AG08395 (cell line): ENCODE data around the gene INSC.

Experiments
- DNase-seq: peaks from one replicate; pipeline ENCODE4 v3.0.0; 2012; ENCODE audit warnings: mixed read lengths, low spot score

INSC gene

DNA sequence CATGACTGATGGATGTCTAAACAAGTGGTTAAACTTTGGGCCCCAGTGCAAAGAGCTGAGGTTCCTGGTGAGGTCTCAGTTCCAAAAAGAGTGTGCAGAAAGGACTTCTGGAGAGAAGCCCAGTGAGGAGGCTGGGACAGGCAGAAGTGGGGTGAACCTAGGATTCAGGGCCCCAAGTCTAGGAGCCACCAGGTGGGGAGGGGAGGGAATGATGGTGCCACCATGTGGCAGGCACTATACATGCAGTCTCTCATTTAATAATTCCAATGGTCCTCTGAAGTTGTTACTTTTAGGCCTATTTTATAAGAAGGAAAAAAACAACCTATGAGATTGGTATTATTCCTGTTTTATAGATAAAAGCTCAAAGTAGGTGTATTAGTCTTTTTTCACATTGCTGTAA is 102.0 kb downstream of the INSC start:
- DNase-seq = no peak

DNA sequence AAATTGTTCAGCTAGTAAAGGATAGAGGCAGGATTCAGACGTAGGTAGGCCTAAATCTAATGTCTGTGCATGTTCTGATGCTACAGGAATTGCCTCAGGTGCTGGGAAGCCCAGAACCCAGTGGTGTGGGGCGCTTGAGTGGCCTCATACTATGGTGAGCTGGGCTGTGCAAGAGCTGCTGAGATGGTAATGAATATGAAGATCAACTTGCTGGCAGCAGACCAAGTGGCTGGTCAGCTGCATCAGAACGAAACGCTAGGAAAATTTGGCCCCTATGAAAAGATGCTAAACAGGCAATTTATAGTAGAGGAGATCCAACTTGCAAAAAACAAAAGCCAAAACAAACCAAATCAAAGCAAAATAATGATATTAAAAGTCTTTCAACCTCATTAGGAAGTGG is 102.7 kb downstream of the INSC start:
- DNase-seq = no peak

DNA sequence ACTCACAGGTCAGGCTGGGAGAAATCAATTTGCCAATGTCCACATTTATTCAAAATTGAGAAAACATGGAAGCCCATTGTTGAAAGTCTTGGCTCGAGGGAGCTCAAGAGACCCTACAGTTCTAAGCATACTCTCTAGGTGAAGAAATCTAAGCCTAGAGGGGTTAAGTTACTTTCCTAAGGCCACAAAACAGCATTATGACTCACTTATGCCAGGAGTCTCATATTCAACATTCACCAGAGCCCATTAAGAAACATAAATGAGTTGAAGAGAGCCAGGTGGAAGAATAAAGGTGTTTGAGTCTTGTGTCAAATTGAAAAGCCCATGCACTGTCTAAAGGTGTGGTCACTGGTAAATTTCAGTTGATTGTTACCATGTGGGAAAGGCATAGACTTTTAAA is 108.1 kb downstream of the INSC start:
- DNase-seq = no peak

DNA sequence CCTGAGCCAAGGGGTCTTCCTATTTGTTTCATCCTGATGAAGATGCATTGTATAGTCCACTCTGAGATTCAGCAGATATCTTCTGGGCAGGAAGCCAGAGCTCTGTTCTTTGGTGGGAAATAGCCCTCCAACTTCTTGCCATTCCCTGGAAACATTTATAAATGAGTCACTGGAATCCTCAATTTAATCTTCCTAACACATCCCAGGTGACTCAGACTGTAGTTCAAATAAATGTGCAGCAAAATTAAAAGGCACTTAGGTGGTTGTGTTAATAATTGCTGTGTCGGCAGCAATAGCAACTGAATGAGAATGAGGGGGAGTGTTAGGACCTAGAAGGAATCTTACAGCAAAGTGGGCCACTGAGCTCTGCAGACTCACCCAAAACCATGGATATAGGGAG is 108.6 kb downstream of the INSC start:
- DNase-seq = no peak

DNA sequence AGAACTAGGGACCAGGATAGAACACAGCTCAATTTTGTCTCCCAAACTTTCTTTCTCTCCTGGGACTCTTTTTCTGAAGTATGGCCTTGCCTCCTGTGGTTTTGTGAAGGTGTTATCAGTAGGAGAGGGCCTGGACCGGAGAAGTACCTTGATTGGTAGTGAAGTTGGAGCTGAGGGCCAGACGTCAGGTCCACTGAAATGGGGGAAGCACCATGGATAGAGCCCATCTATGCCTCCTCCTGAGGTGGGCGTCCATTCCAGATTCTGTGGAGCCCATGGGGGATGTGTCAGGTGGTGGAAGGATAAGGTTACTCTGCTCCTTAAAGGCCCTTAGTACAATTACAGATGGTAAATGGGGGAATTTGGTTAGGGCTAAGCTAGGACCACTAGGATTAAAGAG is 109.7 kb downstream of the INSC start:
- no peak for DNase-seq

DNA sequence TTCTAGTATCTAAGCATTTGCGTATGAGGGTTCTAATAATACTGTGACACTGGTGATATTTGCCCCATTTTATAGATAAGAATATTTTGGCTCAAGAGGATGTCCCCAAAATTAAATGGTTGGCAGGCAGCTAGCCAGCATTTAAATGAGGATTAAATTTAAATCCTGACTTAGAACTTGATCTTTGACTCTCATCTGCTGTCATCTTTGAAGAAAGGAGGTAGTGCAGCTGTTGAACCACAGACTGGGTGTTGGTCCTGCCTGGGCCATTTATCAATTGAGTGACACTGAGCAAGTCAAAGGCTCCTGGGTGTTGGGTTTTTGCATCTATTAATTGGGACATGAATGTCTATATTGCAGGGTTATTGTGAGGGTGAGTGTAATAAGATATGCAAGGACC is 112.3 kb downstream of the INSC start:
- DNase-seq = no peak

DNA sequence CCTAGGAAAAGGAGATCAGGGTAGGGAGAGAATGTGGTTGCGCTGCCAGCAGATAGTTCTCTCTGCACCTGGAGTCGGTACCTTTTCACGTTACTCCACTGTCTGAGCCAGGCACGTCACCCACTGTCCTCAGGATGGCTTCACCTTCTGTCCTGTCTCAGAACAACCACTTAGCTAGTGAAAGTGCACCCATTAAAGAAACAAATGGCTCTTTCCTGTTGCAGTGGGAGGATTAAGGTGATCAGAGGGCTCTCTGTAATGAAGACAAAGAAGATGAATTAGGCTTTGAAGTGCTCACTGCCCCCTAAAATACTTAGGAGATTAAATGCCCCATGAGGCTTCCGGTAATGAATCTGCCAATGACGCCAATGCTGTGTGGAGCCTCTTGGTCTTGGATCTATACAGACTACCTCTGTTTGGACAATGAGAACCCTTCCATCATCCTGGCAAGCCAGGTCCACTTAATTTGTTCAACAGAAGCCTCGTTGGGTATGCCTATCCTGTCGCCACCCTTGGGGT is 113.7 kb downstream of the INSC start:
- no peak for DNase-seq

DNA sequence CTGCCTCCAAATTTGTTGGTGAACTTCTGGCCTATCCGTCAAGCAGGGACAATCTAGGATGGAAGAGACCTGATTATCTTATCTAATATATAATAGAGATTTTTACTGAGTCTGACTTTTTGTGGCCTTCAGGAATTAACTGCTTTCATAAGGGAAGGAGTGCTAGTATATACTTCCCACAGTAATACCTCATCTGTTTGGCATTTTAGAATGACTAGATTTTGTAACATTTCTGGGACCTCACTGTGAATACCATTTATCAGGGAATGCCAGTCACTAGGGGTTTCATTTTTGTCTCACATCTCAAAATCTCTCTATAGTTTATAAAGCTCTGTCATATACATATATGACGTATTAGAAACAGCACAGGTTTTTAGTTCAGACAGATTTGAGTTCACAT is 114.3 kb downstream of the INSC start:
- DNase-seq = no peak

DNA sequence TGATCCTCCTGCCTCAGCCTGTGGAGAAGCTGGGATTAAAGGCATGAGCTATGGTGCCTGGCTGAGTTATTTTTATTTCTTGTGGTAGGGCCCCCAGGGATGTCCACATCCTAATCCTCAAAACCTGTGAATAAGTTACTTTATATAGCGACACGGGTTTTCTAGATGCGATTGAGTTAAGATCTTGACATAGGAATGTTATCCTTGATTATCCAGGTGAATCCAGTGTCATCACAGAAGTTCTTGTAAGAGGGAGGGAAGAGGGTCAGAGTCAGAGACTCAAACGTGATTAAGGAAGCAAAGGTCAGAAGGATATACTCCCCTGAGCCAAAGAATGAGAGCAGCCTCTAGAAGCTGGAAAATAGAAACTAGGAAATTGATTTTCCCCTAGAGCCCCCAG is 117.8 kb downstream of the INSC start:
- DNase-seq = no peak

DNA sequence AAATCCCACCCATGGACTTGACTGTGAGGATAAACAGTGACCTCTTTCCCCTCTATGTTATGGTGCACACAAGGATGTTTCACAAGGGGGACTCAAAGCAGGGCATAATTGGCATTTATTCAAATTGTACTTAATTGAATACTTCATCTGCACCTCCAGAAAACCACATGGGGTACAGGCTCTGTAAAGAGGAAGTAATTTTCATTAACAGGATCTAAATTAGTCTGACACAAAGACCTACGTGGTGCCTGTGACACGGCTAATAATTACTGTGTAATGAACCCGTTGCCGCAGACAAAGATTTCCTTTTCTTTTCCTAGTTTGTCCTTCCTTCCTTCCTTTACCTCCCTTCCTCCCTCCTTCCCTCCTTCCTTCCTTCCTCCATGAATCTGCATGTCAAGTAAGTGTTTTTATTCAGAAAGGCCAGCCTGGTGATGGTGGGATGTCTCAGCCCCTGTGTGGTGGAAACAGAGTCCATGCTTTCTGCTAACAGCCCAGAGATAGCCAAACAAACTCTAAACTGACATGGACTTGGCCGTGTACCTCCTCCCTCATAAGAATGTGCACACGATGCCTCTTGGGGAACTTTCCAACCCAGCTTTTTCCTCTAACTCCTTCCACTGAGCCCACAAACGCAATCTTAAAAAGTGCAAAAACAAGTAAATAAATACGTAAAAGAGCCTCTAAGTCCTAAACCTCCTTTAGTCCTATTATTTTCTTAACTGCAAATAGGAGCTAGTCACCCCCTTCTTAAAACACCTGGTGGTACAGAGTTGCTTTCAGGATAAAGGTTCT is 118.8 kb downstream of the INSC start:
- no peak for DNase-seq

DNA sequence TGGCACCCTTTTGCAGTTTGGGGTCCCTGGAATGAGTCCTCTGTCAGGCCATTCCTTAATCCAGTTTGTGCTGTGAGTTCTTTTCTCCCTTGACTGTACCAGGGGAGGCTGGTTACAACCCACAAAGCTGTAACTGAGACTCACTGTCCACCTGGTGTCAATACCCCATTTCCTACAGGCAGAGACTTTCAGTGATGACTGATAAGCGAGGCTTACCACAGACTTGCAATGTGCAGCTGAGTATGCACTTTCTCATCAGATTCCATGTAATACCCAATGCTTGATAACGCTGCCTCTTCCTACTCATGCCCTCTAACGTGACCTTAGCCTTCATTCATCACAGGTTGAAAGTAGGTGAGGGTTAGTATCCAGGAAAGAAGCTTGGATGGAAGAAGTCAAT is 120.1 kb downstream of the INSC start:
- no peak for DNase-seq

DNA sequence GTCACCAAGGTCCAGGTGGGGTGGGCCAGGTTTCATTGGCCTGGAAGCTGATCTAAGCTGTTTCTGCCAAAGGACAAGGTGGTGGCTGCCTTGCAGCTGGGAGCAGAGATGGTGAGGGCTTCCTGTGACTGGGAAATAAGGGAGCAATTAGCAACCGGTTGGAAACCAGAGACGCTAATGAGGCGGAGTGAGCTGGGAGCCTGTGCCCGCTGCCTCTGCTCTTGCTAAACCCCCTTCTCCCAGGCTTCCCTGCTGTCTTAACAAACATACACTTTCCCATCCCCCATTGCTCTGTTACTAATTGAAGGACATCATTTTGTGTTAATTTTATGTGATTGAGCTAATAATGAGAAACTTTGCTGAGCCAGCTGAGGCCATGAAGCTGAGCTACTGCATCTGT is 121.8 kb downstream of the INSC start:
- no peak for DNase-seq

DNA sequence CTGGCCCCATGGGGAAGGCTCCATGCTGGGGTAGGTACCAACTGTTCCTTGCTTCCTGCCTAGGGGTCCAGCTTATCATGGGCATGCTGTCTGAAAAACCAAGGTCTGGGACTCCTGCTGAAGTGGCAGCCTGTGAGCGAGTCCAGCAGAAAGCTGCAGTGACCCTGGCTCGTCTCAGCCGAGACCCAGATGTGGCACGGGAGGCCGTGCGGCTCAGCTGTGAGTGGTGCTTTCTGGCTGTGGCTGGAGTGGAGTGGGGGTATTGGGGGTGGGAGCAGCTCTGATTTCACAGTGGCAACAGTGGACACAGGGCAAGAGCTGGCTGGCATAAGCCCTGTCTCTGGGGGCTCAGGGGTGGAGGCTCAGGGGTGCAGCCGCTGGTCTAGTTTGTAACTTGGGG is 124.1 kb downstream of the INSC start:
- DNase-seq = no peak

DNA sequence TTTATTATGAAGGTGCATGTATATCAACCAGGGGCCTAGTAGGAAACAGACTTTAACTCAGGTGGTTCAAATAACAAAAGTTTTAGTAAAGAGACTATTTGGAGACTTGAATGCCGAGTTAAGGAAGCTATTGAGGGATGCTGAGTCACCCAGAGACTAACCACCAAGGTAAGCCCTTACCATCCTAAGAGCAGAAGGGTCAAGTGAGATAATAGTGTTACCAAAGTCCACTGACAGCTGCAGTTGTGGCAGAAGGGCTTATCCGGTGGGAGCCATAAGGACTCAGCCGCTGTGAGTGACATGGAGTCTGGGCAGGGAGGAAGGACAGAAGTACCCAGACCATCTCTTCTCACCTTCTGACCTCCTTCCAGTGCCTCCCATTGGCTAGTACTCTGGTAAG is 134.0 kb downstream of the INSC start:
- DNase-seq = no peak

DNA sequence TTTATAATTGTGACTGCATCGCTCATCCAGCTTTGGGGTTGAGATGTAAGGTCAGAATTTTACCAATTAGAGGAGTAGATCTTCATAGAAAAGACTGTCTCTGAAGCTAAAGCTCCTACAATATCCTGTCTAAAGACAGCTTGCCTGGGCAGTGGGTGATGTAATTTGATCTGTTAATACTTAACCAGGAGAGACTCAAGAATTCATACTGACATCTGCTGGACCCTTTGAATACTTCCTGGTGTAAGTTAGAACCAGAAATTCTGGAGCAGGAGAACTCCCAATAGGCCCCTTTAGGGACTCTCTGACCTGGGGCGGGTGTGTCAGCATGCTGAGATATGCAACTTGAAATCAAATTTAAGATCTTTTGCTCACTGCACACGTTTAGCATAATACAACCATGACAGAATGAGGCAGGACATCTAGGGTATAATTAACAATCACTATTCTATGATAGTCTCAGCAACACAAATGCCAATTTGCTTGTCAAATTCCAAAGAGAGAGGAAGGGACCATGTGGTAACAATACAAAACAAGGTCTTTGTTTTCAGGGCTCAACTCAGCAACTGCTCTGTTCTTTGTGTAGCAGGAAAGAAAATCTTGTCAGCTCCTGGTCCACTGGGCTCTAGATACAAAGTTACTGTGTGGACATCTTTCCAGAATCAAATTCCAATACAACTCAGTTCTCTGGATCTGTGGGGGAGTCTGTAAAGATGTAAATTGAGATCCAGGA is 143.9 kb downstream of the INSC start:
- peak; percentile 10 for DNase-seq

DNA sequence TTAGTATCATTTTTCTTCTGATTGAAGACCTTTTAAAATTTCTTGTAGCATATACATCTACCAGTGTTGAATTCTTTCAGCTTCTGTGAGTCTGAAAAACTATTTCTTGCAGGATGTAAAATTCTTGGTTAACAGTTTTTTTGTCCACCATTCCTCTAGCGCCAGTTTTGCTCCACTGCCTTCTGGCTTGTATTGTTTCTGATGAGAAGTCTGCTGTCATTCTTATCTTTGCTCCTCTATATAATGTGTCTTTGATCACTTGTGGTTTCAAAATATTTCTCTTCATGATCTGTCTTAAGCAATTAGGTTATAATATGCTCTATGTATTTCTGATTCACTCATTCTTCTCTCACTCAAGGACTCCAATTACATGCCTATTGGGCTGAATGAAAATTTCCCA is 152.3 kb downstream of the INSC start:
- DNase-seq = no peak

DNA sequence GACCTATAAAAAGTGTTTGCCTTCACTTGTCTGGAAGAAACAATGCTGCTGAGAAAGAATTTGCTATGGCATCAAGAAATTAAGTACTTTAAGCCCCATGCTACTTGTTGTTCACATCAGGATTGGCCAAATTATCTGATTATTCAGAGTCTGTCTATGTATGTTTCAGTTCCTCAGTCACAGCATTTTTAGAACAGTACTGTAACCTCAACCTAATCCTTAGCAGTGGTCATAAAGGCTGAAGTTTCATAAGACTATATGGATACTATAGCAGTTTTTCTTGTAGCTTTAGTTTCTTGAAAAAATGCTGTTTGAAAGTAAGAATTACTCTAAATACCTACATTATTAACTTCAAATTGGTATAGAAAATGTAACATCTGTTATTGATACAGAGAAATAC is 153.9 kb downstream of the INSC start:
- no peak for DNase-seq

DNA sequence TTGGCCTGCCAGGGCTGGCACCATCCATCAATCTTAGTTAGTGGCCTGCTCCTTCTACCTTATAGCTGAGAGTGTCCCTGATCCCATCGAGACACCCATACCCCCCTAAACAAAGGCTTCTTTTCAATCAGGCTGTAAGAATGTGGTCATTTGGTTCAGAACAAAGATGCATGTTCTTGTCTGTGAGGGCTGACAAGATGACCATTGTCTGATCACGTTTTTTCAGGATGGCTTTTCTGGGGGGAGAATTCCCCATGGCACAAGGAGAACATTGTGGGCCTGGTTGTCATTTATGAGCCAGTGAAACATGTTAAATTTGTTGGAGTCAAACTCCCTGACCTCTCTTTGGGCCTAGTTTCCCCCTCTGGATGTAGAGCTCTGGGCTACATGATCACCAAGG is 160.4 kb downstream of the INSC start:
- no peak for DNase-seq

DNA sequence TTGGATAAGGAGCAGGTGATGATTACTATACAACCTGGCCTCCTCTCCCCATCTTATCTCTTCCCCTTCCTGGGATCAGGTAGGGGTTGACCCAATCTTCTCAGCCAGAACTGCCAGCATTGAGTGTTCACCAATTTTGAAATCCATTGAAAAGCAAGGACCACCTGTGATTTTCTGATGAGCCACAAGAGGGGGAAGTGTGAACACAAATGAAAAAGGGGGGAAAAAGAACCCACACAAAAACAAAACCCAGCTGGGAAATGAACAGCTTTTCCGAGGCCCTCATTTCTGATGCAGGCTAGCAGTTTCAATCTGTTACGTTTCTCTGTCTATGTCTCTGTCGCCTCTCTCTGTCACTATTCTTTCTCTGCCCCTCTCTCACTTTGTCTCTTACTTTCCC is 161.9 kb downstream of the INSC start:
- DNase-seq = no peak

DNA sequence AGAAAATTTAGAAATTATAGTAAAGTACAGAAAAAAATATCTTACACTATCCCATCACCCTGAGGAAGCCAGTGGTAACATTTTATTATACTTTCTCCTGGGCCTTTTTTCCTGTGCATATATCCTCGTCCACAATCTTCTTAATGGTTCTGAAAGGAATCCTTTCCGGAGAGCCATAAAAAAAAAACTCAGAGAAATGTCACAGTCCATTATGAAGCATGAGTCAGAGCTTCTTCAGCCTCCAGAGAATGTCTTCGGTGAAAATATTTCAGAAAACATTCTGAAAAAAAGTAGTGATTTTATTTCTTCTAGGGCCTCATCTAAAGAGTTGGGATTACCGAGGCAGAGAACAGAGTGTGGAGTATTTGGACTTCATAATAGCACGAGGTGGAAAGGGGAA is 163.4 kb downstream of the INSC start:
- peak; percentile 5 for DNase-seq

DNA sequence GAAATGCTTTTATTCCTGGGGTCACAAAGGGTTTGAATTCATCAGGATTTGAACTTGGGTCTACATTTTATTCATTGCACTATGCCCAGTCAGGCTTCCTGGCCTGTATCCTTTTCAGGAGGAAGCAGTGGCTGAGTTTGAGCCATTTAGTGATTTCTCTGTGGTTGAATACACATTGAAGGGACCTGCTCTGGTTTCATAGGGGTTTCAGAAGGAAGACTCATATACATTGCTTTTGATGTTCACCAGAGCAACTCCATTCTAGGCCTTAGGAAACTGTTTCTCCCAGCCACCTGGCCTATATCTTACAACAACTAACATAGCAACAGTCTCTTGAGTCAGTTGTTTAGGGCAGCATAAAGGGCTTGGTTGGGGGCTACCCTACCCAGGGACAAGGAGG is 165.7 kb downstream of the INSC start:
- DNase-seq = no peak

DNA sequence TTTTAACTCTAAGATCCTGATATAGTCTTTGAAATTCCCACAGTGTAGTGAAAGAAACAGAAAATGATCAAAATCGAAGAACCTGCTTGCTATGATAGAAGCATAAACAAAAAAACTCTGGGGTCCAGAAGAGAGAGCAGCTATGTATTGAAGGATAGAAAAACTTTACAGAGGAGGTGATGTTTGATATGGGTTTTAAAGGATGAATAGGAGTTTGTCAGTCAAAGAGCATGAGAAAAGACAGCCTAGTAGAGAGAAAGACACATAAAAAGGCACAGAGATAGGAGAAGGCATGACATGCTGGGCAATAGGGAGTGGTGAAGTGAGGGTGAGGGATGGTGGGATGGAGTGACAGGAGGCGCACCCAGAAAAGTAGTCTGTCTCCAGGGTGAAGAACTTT is 168.0 kb downstream of the INSC start:
- no peak for DNase-seq

DNA sequence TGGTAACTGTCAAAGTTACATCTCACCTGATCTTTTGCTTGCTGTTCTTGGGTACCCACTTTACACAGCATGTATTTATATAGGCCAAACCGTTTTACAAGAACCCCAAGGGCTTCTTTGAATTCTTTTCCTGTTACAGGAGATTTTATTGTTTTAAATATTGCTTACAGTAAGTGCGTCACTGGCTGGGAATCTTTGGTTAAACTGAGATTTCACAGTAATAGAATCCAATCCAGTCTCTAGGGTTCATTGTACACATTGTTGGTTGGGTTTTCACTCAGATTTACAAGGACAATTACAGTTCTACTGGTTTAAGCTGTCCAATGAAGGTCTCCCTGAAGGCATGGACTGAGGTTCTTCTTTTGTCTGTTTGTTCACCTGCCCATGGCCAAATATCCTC is 171.7 kb downstream of the INSC start:
- DNase-seq = no peak

DNA sequence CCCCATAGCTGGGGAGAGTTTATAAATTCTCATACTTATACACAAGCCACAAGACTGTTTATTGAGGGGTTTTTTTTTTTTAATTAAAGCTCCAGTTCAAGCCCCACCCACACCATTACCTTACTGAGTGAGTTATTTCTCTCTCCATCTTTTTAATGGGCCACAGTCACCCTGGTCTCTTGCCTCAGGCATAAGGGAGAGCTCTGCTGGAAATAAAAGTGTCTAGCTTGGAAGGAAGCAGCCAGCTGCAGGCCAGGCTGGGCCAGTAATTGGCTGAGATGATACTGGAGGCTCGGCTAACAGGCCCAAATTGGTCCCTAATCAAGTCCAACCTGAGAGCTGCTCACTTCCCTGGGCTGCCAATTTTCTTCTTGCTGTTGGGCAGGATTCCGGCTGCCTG is 174.1 kb downstream of the INSC start:
- no peak for DNase-seq
